GM23248 (cell line): Measurements from ENCODE around the gene CTU2. TPM values are rescaled to one million over a fixed set of nuclear protein-coding genes. Genes with fewer than 3 reads are reported as not detected.

Source experiments
- DNase-seq: peaks from one replicate; pipeline ENCODE4 v3.0.0-alpha.2; 2015
- H2AFZ ChIP-seq: fragments of 200-600 bp; sonication (generic); 2 replicates; pipeline ENCODE4 v1.6.1; 2016; ENCODE audit warnings: antibody characterized with exemption
- H3F3A ChIP-seq: fragments of 200-600 bp; sonication (generic); 2 replicates; pipeline ENCODE4 v1.6.1; 2016; ENCODE audit warnings: mild to moderate bottlenecking, antibody characterized with exemption, mixed run types; ENCODE audit not compliant: insufficient read depth
- H3K27ac ChIP-seq: fragments of 200-600 bp; sonication (generic); 2 replicates; pipeline ENCODE4 v1.5.1; 2016; ENCODE audit warnings: mild to moderate bottlenecking
- H3K27me3 ChIP-seq: fragments of 200-600 bp; sonication (generic); replicated peaks from 2 replicates; pipeline ENCODE4 v1.6.1; 2016; ENCODE audit warnings: mild to moderate bottlenecking; ENCODE audit not compliant: insufficient read depth
- H3K36me3 ChIP-seq: fragments of 200-600 bp; sonication (generic); 2 replicates; pipeline ENCODE4 v1.6.1; 2016; ENCODE audit warnings: low read depth, mild to moderate bottlenecking
- H3K4me1 ChIP-seq: fragments of 200-600 bp; sonication (generic); 2 replicates; pipeline ENCODE4 v1.6.1; 2016; ENCODE audit warnings: mild to moderate bottlenecking; ENCODE audit not compliant: insufficient read depth
- H3K4me2 ChIP-seq: fragments of 200-600 bp; sonication (generic); one replicate; pipeline ENCODE4 v1.6.1; 2016; ENCODE audit warnings: mild to moderate bottlenecking; ENCODE audit not compliant: unreplicated experiment
- H3K4me3 ChIP-seq: fragments of 200-600 bp; sonication (generic); 2 replicates; pipeline ENCODE4 v1.5.1; 2016; ENCODE audit warnings: mild to moderate bottlenecking
- H3K79me2 ChIP-seq: fragments of 200-600 bp; sonication (generic); 2 replicates; pipeline ENCODE4 v1.6.1; 2016; ENCODE audit warnings: mild to moderate bottlenecking; ENCODE audit not compliant: insufficient read depth
- H3K9ac ChIP-seq: fragments of 200-600 bp; sonication (generic); 2 replicates; pipeline ENCODE4 v1.6.1; 2016; ENCODE audit warnings: mild to moderate bottlenecking
- H3K9me2 ChIP-seq: fragments of 200-600 bp; sonication (generic); 2 replicates; pipeline ENCODE4 v1.6.1; 2016; ENCODE audit warnings: mixed run types, mild to moderate bottlenecking, moderate library complexity; ENCODE audit not compliant: insufficient read depth
- H3K9me3 ChIP-seq: fragments of 200-600 bp; sonication (generic); one replicate; pipeline ENCODE4 v1.6.1; 2017; ENCODE audit warnings: low read depth
- H4K20me1 ChIP-seq: fragments of 200-600 bp; sonication (generic); 2 replicates; pipeline ENCODE4 v1.6.0; 2016; ENCODE audit not compliant: insufficient read depth
- EZH2 ChIP-seq: fragments of 200-600 bp; sonication (generic); IDR thresholded peaks from 2 replicates; pipeline ENCODE4 v1.6.1; 2018; ENCODE audit warnings: antibody characterized with exemption, mild to moderate bottlenecking; ENCODE audit not compliant: insufficient read depth, poor library complexity, severe bottlenecking
- EZH2phosphoT487 ChIP-seq: fragments of 200-600 bp; sonication (generic); IDR thresholded peaks from 2 replicates; pipeline ENCODE4 v1.6.1; 2018; ENCODE audit warnings: antibody characterized with exemption, moderate library complexity, mild to moderate bottlenecking, low read depth; ENCODE audit not compliant: insufficient read depth
- WGBS, 2 experiments: methylation state at CpG; one replicate each; pipeline ENCODE4 v1.1.6; 2015 to 2017; ENCODE audit warnings: low lambda C conversion rate in 2 of 2, low coverage in 1 of 2; ENCODE audit errors: missing lambda C conversion rate in 2 of 2; 5-methylcytosine and 5-hydroxymethylcytosine counted together
- in situ Hi-C: fragments of 300-500 bp; cut with MboI; formaldehyde crosslinking; loops from 2 replicates; pipeline ENCODE4 v1.15.0; 2020
- polyA plus RNA-seq: library from polyadenylated mRNA; unstranded; fragments of >200 nt; fragmentation: Nextera tagmentation; extraction: Ambion mirVana; gene quantifications from 2 replicates; pipeline ENCODE4 v1.2.1, GENCODE V29; 2016
- total RNA-seq: library from RNA; depleted of rRNA; stranded (reverse); fragments of >200 nt; shearing (Covaris generic); gene quantifications from 2 replicates; pipeline ENCODE4 v1.2.3, GENCODE V29; 2014

The CTU2 gene
- total and polyA plus RNA-seq, 2 experiments from 2014 or later = 16.1 to 20.4 TPM

- Histone ChIP-seq H3K27ac (no peak overlapping the region), H3K79me2 (peaks cover 2% of the 10 kb centered on the region; the same call in 1 of the 2 replicates), H3K9me3 (no peaks in the 10 kb centered on the region), H3K9me2 (no peaks in the 10 kb centered on the region), H3K9ac (no peak overlapping the region), H3K4me1 (no peaks in the 10 kb centered on the region), H2AFZ (no peak overlapping the region), H3K4me2 (no peak overlapping the region), H3F3A (peaks cover 6% of the 10 kb centered on the region; the same call in 1 of the 2 replicates), H3K36me3 (peaks cover 20% of the 10 kb centered on the region; the same call in 1 of the 2 replicates), H3K4me3 (no peak overlapping the region), H3K27me3 (no peaks in the 10 kb centered on the region), H4K20me1 (no peaks in the 10 kb centered on the region)
- in situ Hi-C loops = no loop called here
- WGBS, 2 experiments = 75 to 81% methylated on average over 10 to 15 of the region's 15 CpGs
- DNase-seq = no peak
- no peak for TF ChIP-seq EZH2phosphoT487
- TF ChIP-seq EZH2 = no peak
These were observed 25.4 kb downstream of the CTU2 start for GRCh38 chr16:88731699-88732098.

- H3K4me3 ChIP-seq = no peak overlapping the region
- H3F3A ChIP-seq = peaks cover 6% of the 10 kb centered on the region; the same call in 1 of the 2 replicates
- 85 to 87% methylated on average over 25 to 28 of the region's 30 CpGs for WGBS, 2 experiments
These were observed 26.1 kb downstream of the CTU2 start for GRCh38 chr16:88732172-88732960.

GRCh38 chr16:88732961-88733294, 26.6 kb downstream of the CTU2 start:
- no peak overlapping the region for H3K4me2 ChIP-seq
- H3K9ac ChIP-seq = no peak overlapping the region
- H3K36me3 ChIP-seq = peaks cover 20% of the 10 kb centered on the region; the same call in 1 of the 2 replicates
- no peak for DNase-seq
- no peaks in the 10 kb centered on the region for H4K20me1 ChIP-seq
- TF ChIP-seq EZH2phosphoT487 = no peak
- no peak for TF ChIP-seq EZH2
- in situ Hi-C loops = no loop called here
- H3K4me3 ChIP-seq = no peak overlapping the region
- peaks cover 6% of the 10 kb centered on the region; the same call in 1 of the 2 replicates for H3F3A ChIP-seq
- H3K9me3 ChIP-seq = no peaks in the 10 kb centered on the region
- H3K27me3 ChIP-seq = no peaks in the 10 kb centered on the region
- no peaks in the 10 kb centered on the region for H3K4me1 ChIP-seq
- H2AFZ ChIP-seq = no peak overlapping the region
- WGBS, 2 experiments = 93 to 96% methylated on average over 13 of the region's 13 CpGs
- H3K27ac ChIP-seq = no peak overlapping the region
- H3K79me2 ChIP-seq = peaks cover 12% of the 10 kb centered on the region; the same call in 1 of the 2 replicates
- no peaks in the 10 kb centered on the region for H3K9me2 ChIP-seq

More at GRCh38 chr16:88732172-88732960, 26.1 kb downstream of the CTU2 start:
- Histone ChIP-seq H3K27me3 (no peaks in the 10 kb centered on the region), H4K20me1 (no peaks in the 10 kb centered on the region), H3K4me2 (no peak overlapping the region), H3K79me2 (peaks cover 7% of the 10 kb centered on the region; the same call in 1 of the 2 replicates), H3K9me2 (no peaks in the 10 kb centered on the region), H3K36me3 (peaks cover 20% of the 10 kb centered on the region; the same call in 1 of the 2 replicates), H3K27ac (no peak overlapping the region), H3K4me1 (no peaks in the 10 kb centered on the region), H3K9me3 (no peaks in the 10 kb centered on the region), H3K9ac (no peak overlapping the region), H2AFZ (no peak overlapping the region)
- in situ Hi-C loops = no loop called here
- DNase-seq = no peak
- TF ChIP-seq EZH2phosphoT487 (no peak), EZH2 (no peak)

- in situ Hi-C loops = no loop called here
- Histone ChIP-seq H3K9ac (no peak overlapping the region), H3K27me3 (no peaks in the 10 kb centered on the region), H4K20me1 (no peaks in the 10 kb centered on the region), H3K79me2 (peaks cover 13% of the 10 kb centered on the region; the same call in 1 of the 2 replicates), H3K9me3 (no peaks in the 10 kb centered on the region), H2AFZ (no peak overlapping the region), H3F3A (peaks cover 6% of the 10 kb centered on the region; the same call in 1 of the 2 replicates), H3K27ac (no peak overlapping the region), H3K36me3 (peaks cover 20% of the 10 kb centered on the region; the same call in 1 of the 2 replicates), H3K4me1 (no peaks in the 10 kb centered on the region), H3K4me3 (no peak overlapping the region), H3K4me2 (no peak overlapping the region), H3K9me2 (no peaks in the 10 kb centered on the region)
- TF ChIP-seq EZH2phosphoT487 = no peak
- TF ChIP-seq EZH2 = no peak
- WGBS, 2 experiments = 92 to 93% methylated on average over 22 to 25 of the region's 27 CpGs
- DNase-seq = no peak
These were observed 27.5 kb downstream of the CTU2 start for GRCh38 chr16:88733630-88734360.
